Stimulated activated CD8-positive, alpha-beta memory T cell treated with anti-CD3 and anti-CD28 coated beads, Interleukin-7, amount 100 ng/mL, for 48 hours (primary cell): ENCODE measurements around the gene C1orf21.
"Not testable (repeated sequence)": the region's sequence is repeated elsewhere in the genome, so short reads cannot be mapped to it uniquely, and the experiment has no call there.

Source experiments
- DNase-seq, 2 donors: peaks; one replicate each; pipeline ENCODE4 v3.0.0-alpha.2; 2020; ENCODE audit warnings: low read depth in 1 of 2; ENCODE audit errors: extremely low read depth in 1 of 2

C1orf21 gene

GRCh38 chr1:184588701-184589100 is 201.9 kb downstream of the C1orf21 start:
- no peak for DNase-seq

- DNase-seq: no peak
These were observed 203.4 kb downstream of the C1orf21 start for GRCh38 chr1:184590163-184590750.

GRCh38 chr1:184593597-184593996 is 206.8 kb downstream of the C1orf21 start:
- no peak for DNase-seq

GRCh38 chr1:184595596-184595995 is 208.8 kb downstream of the C1orf21 start:
- no peak for DNase-seq

- no peak for DNase-seq
These were observed 210.3 kb downstream of the C1orf21 start for GRCh38 chr1:184596950-184597645.

- no peak for DNase-seq
These were observed 211.0 kb downstream of the C1orf21 start for GRCh38 chr1:184597650-184598357.

GRCh38 chr1:184598403-184599193 is 211.8 kb downstream of the C1orf21 start:
- no peak for DNase-seq

GRCh38 chr1:184604152-184604900 is 217.5 kb downstream of the C1orf21 start:
- no peak for DNase-seq

- no peak for DNase-seq
These were observed 219.1 kb downstream of the C1orf21 start for GRCh38 chr1:184605941-184606340.

GRCh38 chr1:184606786-184607185 is 220.0 kb downstream of the C1orf21 start:
- DNase-seq: no peak

GRCh38 chr1:184608581-184608980 is 221.8 kb downstream of the C1orf21 start:
- no peak for DNase-seq

GRCh38 chr1:184608990-184609389 is 222.2 kb downstream of the C1orf21 start:
- no peak for DNase-seq

GRCh38 chr1:184610876-184611595 is 224.2 kb downstream of the C1orf21 start:
- DNase-seq: no peak

GRCh38 chr1:184612229-184612628 is 225.4 kb downstream of the C1orf21 start:
- not testable (repeated sequence) for DNase-seq

- DNase-seq: no peak
These were observed 227.8 kb downstream of the C1orf21 start for GRCh38 chr1:184614667-184615066.

- DNase-seq: no peak
These were observed 228.5 kb downstream of the C1orf21 start for GRCh38 chr1:184615301-184615700.

- no peak for DNase-seq
These were observed 229.7 kb downstream of the C1orf21 start for GRCh38 chr1:184616504-184616903.

- no peak for DNase-seq
These were observed 230.7 kb downstream of the C1orf21 start for GRCh38 chr1:184617433-184618029.

GRCh38 chr1:184618851-184619250 is 232.0 kb downstream of the C1orf21 start:
- DNase-seq: no peak
